ENCODE data around the gene SPPL2B.

SPPL2B gene

DNA sequence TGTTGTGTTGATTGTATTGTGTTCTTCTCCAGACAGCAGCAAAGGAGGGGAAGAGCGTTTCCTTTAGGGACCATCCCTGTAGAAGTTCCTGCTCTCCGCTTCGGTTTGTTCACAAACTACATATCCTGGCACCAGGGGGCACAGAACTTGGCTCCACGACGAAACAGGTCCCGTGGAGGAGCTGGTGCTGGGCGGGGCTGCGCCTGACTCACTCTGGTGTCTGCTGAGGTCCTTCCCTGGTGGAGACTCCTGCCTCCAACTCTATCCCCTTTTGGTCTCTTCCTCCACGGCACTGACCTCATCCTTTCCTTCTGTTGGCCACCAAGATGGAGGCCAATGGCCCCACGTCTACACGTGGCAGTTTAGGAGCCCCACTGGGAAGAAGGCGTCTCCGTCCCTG lies 46.3 kb downstream of the SPPL2B start:
- no peak overlapping the region for H3K4me3 ChIP-seq (ENCODE audit: low read depth, low read length)
- TF ChIP-seq, protein P1, sequence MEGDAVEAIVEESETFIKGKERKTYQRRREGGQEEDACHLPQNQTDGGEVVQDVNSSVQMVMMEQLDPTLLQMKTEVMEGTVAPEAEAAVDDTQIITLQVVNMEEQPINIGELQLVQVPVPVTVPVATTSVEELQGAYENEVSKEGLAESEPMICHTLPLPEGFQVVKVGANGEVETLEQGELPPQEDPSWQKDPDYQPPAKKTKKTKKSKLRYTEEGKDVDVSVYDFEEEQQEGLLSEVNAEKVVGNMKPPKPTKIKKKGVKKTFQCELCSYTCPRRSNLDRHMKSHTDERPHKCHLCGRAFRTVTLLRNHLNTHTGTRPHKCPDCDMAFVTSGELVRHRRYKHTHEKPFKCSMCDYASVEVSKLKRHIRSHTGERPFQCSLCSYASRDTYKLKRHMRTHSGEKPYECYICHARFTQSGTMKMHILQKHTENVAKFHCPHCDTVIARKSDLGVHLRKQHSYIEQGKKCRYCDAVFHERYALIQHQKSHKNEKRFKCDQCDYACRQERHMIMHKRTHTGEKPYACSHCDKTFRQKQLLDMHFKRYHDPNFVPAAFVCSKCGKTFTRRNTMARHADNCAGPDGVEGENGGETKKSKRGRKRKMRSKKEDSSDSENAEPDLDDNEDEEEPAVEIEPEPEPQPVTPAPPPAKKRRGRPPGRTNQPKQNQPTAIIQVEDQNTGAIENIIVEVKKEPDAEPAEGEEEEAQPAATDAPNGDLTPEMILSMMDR (IDR thresholded peaks at IDR 0.05; ENCODE audit: low read depth, low read length, missing control alignments): no peak
- DNase-seq (ENCODE audit: low read depth): no peak

DNA sequence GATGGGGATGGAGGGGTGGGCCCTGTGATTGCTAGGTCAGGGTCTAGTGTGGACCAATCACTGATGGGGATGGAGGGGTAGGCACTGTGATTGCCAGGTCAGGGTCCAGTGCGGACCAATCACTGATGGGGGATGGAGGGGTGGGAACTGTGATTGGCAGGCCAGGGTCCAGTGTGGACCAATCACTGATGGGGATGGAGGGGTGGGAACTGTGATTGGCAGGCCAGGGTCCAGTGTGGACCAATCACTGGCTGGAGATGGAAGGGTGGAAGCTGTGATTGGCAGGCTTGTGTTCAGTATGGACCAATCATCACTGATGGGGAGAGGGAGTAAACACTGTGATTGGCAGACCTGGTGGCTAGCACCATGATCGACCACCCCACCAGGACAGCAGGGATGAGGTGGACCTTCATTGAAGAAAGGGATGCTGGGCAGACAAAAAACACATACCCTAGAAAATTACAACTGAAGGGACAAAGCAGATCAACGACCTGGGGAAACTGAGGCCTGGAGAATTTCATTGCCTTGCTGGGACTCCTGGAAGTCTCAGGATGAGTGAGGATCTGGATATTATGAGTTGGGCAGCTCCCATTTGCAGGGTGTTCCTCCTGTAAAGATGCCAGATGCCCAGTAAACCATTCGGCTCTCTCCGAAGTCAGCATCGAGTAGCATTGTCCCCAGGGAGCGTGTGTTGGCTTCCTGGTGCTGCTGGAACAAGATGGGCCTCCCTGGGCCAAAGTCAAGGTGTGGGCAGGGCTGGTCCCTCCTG lies 47.1 kb downstream of the SPPL2B start:
- TF ChIP-seq, protein P1 (IDR thresholded peaks at IDR 0.05; ENCODE audit: low read depth, low read length, missing control alignments): no peak
- no peak for DNase-seq (ENCODE audit: low read depth)
- H3K4me3 ChIP-seq (ENCODE audit: low read depth, low read length): no peak overlapping the region

DNA sequence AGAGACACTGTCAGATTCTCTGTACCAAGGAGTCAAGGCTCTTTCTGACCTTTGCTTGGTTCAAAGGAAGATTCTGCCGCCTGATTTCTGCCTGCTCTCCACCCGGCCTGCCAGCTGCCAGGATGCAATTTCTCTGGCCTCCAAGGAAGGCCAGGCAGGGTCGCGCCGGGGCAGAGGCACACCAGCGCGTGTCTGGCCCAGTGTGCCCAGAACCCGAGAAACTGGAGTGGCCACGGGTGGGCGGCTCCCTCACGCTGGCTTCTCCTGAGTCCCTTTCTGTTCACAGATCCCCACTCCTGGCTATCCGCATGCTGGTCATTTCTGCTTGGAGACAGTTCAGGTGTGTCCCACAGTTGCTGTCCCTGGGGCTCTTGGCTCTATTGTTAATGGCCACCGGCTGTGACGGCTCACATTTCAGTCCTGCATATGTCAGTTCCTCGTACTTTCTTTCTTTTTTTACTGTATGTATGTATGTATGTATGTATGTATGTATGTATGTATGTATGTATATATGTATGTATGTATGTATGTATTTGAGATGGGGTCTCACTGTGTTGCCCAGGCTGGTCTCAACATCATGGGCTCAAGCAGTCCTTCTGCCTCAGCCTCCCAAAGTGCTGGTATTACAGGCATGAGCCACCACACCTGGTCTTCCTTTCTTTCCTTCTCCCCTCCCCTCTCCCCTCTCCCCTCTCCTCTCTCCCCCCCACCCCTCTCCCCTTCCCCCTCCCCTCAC lies 48.5 kb downstream of the SPPL2B start:
- TF ChIP-seq, protein P1 (IDR thresholded peaks at IDR 0.05; ENCODE audit: low read depth, low read length, missing control alignments): no peak
- DNase-seq (ENCODE audit: low read depth): no peak
- no peak overlapping the region for H3K4me3 ChIP-seq (ENCODE audit: low read depth, low read length)

DNA sequence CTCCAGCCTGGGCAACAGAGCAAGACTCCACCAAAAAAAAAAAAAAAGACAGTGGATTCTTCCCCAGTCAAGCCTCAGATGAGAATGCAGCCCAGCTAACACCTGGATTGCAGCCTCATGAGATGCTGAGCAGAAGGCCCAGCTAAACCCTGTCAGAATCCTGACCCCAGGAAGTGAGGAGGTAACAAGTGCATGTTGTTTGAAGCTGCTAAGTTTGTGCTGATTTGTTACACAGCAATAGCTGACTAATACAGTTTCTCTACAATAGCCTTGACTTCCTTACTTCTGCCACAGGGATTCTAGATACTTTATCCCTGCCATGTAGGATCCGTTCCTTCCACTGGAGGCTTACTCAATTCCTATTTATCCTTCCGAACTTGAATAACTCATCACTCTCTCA lies 52.1 kb downstream of the SPPL2B start:
- DNase-seq (ENCODE audit: low read depth): no peak
- H3K4me3 ChIP-seq (ENCODE audit: low read depth, low read length): no peak overlapping the region
- TF ChIP-seq, protein P1 (IDR thresholded peaks at IDR 0.05; ENCODE audit: low read depth, low read length, missing control alignments): no peak

DNA sequence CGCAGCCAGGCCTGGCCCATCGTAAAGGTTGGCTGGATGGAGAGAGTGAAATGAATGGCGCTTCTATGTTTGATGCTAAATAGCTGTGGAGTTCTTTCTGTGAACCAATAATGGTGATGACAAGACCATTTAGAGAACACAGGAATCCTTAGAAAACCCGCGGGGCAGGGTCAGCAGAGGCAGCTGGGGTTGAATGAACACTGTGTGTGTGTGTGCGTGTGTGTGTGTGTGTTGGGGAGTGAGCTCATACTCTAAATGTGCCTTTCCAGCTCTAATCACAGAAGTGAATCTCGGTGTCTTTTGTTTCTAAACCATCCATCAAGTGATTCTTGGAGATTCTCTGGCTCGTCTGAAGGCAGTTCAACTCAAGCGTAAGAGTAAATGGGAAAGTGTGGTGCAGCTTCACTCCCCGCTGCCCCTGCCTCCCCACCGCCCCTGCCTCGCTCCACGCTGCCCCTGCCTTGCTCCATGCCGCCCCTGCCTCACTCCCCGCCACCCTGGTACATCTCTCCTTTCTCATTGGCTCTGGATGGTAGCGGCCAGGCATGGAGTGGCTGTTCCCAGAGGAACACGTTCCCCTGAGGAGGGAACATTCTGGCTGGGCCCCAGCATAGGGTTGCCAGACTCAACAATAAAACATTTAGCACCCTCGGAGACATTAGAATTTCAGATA lies 52.8 kb downstream of the SPPL2B start:
- TF ChIP-seq, protein P1 (IDR thresholded peaks at IDR 0.05; ENCODE audit: low read depth, low read length, missing control alignments): no peak
- DNase-seq (ENCODE audit: low read depth): no peak

DNA sequence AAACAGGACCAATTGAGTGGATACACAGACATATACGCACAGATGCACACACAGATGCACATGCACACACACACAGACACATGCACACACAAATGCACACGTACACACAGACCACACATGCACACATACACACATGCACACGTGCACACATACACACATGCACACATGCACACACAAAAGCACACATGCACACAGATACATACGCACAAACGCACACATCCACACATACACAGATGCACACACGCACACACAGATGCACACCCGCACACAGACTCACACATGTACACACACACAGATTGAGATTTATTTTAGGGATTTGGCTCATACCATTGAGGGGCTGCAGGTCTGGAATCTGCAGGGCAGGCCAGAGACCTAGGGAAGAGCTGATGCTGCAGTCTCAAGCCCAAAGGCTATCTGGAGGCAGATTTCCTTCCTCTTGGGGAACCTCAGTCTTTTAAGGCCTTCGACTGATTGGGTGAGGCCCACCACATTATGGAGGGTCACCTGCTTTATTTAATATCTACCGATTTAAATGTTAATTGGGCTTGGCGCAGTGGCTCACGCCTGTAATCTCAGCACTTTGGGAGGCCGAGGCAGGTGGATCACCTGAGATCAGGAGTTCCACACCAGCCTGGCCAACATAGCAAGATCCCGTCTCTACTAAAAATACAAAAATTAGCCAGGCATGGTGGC lies 54.2 kb downstream of the SPPL2B start:
- TF ChIP-seq, protein P1 (IDR thresholded peaks at IDR 0.05; ENCODE audit: low read depth, low read length, missing control alignments): no peak
- no peak overlapping the region for H3K4me3 ChIP-seq (ENCODE audit: low read depth, low read length)
- DNase-seq (ENCODE audit: low read depth): no peak

More for the DNA sequence above, 52.8 kb downstream of the SPPL2B start:
- no peak overlapping the region for H3K4me3 ChIP-seq (ENCODE audit: low read depth, low read length)

Data from GM12864 (cell line).